Endothelial cell (in vitro differentiated cells): ENCODE results near the gene ADAMTS2. TPM values are rescaled to one million over a fixed set of nuclear protein-coding genes. Genes with fewer than 3 reads are reported as not detected.

Experiments
- DNase-seq: peaks from one replicate; pipeline ENCODE4 v3.0.0; 2021; ENCODE audit warnings: low spot score
- H3K27ac Mint-ChIP-seq: one replicate; pipeline ENCODE4 v1.8.0; 2021; ENCODE audit warnings: mixed read lengths, inconsistent platforms; ENCODE audit not compliant: unreplicated experiment
- H3K27me3 Mint-ChIP-seq: one replicate; pipeline ENCODE4 v1.8.0; 2021; ENCODE audit warnings: mild to moderate bottlenecking, moderate library complexity, mixed read lengths, inconsistent platforms; ENCODE audit not compliant: unreplicated experiment
- H3K36me3 Mint-ChIP-seq: one replicate; pipeline ENCODE4 v1.8.0; 2021; ENCODE audit warnings: mild to moderate bottlenecking, low read depth, mixed read lengths, inconsistent platforms; ENCODE audit not compliant: unreplicated experiment
- H3K4me1 Mint-ChIP-seq: one replicate; pipeline ENCODE4 v1.8.0; 2021; ENCODE audit warnings: mild to moderate bottlenecking, mixed read lengths, inconsistent platforms; ENCODE audit not compliant: unreplicated experiment
- H3K4me3 Mint-ChIP-seq: one replicate; pipeline ENCODE4 v1.8.0; 2021; ENCODE audit warnings: mild to moderate bottlenecking, mixed read lengths, inconsistent platforms; ENCODE audit not compliant: unreplicated experiment
- H3K9me3 Mint-ChIP-seq: one replicate; pipeline ENCODE4 v1.8.0; 2021; ENCODE audit warnings: mixed read lengths, inconsistent platforms; ENCODE audit not compliant: unreplicated experiment
- total RNA-seq: library from RNA; stranded (reverse); fragmentation: NEBNext Ultra II Directional; extraction: Animal tissue kit (Norgen Biotek cat#: 25700); gene quantifications from one replicate; pipeline ENCODE4 v1.2.1, GENCODE V29; 2021; ENCODE audit not compliant: unreplicated experiment
- TF ChIP-seq, protein P1 (sequence below): fragments of 200-600 bp; sonication (generic); IDR thresholded peaks from one replicate; pipeline ENCODE4 v1.5.0; 2021; ENCODE audit warnings: antibody characterized with exemption; ENCODE audit not compliant: unreplicated experiment

Gene ADAMTS2
- total RNA-seq, 1 donor from 2014 or later: 1.5 TPM

DNA sequence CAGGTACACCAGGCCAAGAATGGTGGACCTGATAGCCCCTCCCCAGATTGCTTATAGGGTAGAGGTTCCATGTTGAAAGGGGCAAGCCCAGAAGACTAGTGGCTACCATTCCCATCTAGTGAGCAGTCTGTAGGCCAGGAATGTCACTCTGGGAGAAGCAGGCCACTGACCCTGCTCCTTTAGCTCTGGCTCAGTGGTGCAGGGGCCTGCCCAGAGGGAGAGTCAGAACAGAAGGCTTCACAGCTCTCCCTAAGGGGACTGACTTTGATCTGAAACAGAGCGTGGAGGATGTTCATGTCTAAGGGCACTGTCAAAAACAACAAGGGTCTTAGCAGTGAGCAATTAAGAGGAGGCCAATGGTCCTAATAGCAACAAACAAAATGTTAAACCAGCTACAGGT, 203.4 kb downstream of the ADAMTS2 start:
- Mint-ChIP-seq H3K9me3 (no peaks in the 10 kb centered on the region), H3K27ac (no peak overlapping the region), H3K27me3 (peaks cover 2% of the 10 kb centered on the region), H3K4me1 (peaks cover 20% of the 10 kb centered on the region), H3K4me3 (no peak overlapping the region), H3K36me3 (no peaks in the 10 kb centered on the region)
- no peak for DNase-seq
- TF ChIP-seq, protein P1, sequence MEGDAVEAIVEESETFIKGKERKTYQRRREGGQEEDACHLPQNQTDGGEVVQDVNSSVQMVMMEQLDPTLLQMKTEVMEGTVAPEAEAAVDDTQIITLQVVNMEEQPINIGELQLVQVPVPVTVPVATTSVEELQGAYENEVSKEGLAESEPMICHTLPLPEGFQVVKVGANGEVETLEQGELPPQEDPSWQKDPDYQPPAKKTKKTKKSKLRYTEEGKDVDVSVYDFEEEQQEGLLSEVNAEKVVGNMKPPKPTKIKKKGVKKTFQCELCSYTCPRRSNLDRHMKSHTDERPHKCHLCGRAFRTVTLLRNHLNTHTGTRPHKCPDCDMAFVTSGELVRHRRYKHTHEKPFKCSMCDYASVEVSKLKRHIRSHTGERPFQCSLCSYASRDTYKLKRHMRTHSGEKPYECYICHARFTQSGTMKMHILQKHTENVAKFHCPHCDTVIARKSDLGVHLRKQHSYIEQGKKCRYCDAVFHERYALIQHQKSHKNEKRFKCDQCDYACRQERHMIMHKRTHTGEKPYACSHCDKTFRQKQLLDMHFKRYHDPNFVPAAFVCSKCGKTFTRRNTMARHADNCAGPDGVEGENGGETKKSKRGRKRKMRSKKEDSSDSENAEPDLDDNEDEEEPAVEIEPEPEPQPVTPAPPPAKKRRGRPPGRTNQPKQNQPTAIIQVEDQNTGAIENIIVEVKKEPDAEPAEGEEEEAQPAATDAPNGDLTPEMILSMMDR: no peak

DNA sequence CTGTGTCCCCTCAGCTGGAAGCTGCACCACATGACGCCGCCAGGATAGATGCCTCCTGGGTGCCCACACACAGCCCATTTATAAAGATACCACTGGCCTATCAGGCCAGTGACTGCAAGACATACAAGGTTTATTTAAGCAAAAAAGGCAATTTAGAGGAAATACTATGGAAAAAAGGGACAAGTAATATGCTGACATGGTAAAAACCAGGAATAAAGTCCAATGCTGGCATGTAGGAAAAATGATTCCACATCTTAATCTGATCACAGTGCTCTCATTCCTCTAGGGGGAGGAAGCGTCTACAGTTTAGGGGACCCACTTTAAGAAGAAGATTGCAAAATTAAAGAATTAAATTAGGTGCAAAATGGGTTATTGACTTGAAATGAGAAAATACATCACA, 205.0 kb downstream of the ADAMTS2 start:
- peaks cover 3% of the 10 kb centered on the region for H3K27me3 Mint-ChIP-seq
- H3K36me3 Mint-ChIP-seq: no peaks in the 10 kb centered on the region
- H3K4me3 Mint-ChIP-seq: no peak overlapping the region
- no peaks in the 10 kb centered on the region for H3K9me3 Mint-ChIP-seq
- H3K4me1 Mint-ChIP-seq: peaks cover 20% of the 10 kb centered on the region
- no peak overlapping the region for H3K27ac Mint-ChIP-seq
- DNase-seq: no peak
- TF ChIP-seq, protein P1: no peak

DNA sequence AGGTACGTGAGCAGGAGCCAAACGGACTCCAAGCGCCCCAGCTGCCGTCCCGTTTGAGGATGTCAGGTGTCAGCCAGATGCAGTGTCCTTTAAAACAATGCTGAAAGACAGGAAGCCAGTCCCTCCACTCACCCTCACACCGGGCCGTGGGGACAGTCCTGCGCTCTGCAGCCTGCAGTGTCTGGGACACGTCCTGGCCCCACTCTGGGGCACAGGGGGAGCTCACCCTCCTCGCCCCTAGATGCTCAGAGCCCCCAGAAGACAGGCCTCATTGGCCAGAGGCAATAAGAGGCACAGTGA, 205.4 kb downstream of the ADAMTS2 start:
- no peaks in the 10 kb centered on the region for H3K36me3 Mint-ChIP-seq
- peaks cover 4% of the 10 kb centered on the region for H3K27me3 Mint-ChIP-seq
- no peak for DNase-seq
- H3K9me3 Mint-ChIP-seq: no peaks in the 10 kb centered on the region
- H3K4me3 Mint-ChIP-seq: no peak overlapping the region
- TF ChIP-seq, protein P1: no peak
- H3K4me1 Mint-ChIP-seq: peaks cover 20% of the 10 kb centered on the region
- no peak overlapping the region for H3K27ac Mint-ChIP-seq

DNA sequence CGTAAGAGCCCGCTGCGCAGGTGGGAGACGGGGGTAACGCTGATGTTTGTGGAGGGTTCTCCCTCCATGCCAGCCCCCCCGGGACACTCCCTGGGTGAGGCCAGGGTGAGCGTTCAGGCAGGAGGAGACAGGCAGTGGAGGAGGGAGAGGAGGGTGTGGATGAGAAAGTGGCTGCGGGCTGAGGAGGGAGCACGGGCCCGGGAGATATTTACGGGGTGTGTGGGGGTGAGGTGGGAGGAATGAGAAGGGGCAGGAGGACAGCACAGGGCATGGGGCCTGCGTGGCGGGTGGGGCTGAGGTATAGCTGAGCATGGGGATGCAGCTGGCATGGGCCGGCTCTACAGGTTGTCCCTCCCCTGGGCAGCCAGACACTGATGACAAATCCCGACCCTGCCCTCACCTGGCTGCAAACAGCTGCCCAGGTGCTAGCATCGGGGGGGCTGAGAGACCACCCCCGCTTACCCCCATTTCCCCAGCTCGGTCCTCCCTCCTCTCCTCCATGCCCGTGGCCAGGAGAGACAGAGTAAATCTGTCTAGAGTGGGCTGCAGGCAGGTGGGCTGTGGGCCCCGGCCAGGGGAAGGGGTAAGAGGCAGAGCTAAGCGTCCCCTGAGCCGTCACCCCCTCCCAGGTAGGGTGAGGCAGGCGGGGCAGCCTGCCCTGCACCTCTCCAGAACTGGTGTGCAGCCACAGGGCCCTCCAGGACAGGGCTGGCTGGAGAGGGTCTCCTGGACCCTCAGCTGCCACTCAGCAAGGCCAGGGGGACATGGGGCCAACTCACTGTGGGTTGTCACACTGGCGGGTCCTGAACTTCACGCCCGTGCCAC, 205.9 kb downstream of the ADAMTS2 start:
- Mint-ChIP-seq H3K27ac (no peak overlapping the region), H3K4me3 (no peak overlapping the region), H3K4me1 (peaks cover 20% of the 10 kb centered on the region), H3K27me3 (peaks cover 4% of the 10 kb centered on the region), H3K9me3 (no peaks in the 10 kb centered on the region), H3K36me3 (no peaks in the 10 kb centered on the region)
- TF ChIP-seq, protein P1: no peak
- no peak for DNase-seq

DNA sequence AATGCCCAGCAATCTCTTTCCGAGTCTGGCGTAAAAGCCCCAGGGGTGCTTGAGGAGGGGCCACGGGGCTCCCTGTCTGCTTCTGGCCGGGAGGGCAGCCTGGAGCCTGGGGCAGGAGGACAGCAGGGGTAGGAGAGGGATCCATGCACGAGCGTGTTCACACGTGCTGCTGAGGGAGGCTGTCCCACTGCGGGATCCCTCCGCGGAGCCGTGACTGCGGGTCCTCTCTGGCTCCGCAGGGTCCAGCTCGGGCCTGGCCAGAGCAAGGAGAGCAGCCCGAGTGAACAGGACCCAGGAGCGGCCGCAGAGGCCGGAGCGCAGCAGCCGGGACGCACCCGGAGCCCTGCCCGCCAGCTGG, 206.7 kb downstream of the ADAMTS2 start:
- DNase-seq: no peak
- Mint-ChIP-seq H3K36me3 (peaks cover 4% of the 10 kb centered on the region), H3K27me3 (peaks cover 4% of the 10 kb centered on the region), H3K27ac (no peak overlapping the region), H3K4me3 (no peak overlapping the region), H3K4me1 (peaks cover 20% of the 10 kb centered on the region), H3K9me3 (peaks cover 5% of the 10 kb centered on the region)
- TF ChIP-seq, protein P1: no peak
